Lung microvascular endothelial cell (primary cell): Measurements from ENCODE around the gene MAPK13. TPM values are rescaled to one million over a fixed set of nuclear protein-coding genes. Genes with fewer than 3 reads are reported as not detected.
"Not testable (repeated sequence)": the region's sequence is repeated elsewhere in the genome, so short reads cannot be mapped to it uniquely, and the experiment has no call there.

Source experiments
- DNase-seq, 2 donors: peaks; one replicate each; pipeline versions ENCODE4 v3.0.0 to v3.0.0-alpha.2; 2010; ENCODE audit warnings: low read depth in 2 of 2
- total RNA-seq: library from RNA; depleted of rRNA; stranded (reverse); fragments of >200 nt; gene quantifications from 2 replicates; pipeline ENCODE4 v1.2.1, GENCODE V29; 2014

The MAPK13 gene
- 3.2 and 4.1 TPM in 2 replicates for total RNA-seq

GRCh38 chr6:36129941-36130666 lies at the start of gene MAPK13:
MAPK13 (plus strand) TSS chr6:36130513; CDS start chr6:36130583, 70 bp downstream.
- DNase-seq = peak; percentile 35 to 65

GRCh38 chr6:36082318-36082717 lies 48.0 kb upstream of the MAPK13 start:
- DNase-seq = no peak

- DNase-seq = no peak
Observed at GRCh38 chr6:36083446-36083845, 46.9 kb upstream of the MAPK13 start.

GRCh38 chr6:36088204-36088603 lies 42.1 kb upstream of the MAPK13 start:
- DNase-seq = not testable (repeated sequence)

DNA sequence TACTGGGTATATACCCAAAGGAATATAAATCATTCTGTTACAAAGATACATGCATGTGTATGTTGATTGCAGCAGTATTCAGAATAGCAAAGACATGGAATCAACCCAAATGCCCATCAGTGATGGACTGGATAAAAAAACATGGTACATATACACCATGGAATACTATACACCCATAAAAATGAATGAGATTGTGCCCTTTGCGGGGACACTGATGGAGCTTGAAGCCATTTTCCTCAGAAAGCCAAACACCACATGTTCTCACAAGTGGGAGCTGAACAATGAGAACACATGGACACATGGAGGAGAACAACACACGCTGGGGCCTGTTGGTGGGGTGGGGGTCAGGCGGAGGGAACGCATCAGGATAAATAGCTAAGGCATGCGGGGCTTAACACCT lies 41.3 kb upstream of the MAPK13 start:
- DNase-seq = no peak

- DNase-seq = no peak
Observed at GRCh38 chr6:36094238-36094637, 36.1 kb upstream of the MAPK13 start.

DNA sequence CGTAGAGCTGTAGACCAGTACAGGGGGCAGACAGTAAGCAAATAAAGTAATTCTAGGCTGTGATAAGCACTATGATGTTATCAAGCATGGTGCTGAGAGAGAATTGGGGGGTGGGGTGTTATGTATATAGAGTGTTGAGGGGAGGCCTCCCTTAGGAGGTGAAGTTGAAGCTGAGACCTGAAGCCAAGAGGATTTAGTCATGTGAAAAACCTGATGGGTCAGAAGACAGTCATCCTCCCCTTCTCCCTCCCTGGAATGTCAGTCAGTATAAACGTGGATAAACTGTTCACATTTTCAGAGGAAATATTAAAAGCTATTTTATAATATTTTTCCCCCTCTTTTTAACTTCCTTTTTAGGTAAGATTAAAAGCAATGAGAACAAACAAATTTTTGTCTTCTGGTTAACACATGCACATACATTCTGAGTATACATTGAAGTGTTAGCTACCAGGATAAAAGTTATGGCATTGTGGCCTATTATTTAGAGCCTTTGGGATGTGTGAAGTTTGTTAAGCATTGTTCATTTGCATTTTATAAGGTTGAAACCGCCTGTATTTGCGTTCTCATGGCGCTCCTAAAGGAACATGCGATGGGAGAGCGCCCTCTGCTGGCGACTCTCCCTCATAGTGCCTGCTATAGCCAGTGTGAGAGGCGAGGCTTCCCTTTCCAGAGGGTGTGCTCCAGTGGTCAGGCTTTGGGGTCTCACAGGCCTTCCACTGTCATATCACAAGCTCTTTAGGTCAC lies 35.4 kb upstream of the MAPK13 start:
- peak; percentile 81 to 88 for DNase-seq

DNA sequence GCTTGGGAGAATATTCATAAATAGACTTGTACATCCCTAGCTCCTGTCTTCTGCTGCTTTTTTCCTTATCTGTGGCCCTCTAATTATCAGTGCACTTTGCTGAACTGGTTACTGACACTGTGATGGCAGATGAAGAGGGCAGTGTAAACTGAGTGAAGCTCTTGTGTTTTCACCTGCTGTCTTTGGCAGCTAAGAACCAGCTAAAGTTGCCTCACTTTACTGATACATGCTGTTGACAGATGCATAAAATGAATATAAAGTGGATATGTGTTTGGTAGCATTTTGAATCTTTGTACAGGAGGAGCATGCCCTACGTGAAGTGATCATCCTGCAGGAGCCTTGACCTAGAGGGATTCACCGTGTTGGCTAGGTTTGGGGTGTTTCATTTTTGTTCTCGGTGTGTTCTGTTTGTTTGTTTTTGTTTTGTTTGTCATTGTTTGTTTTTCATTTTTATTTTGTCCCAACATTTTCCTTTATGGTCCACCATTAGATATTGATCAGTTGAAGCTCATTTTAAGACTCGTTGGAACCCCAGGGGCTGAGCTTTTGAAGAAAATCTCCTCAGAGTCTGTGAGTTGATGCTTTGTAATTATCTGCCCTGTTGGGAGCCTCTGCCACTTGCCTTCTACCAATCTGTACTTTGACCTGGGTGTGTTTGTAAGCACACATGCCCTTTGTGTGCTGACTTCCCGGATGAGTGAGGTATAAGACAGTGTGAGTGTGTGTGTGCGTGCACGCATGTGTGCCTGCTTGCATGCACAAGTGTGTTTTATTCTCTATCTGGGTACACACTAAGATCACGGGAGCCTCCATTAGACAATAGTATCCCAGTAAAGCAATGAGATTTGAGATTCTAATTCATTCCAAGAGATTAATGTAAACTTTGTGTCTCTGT lies 34.6 kb upstream of the MAPK13 start:
- no peak for DNase-seq

- DNase-seq = no peak
Observed at GRCh38 chr6:36098253-36098919, 31.9 kb upstream of the MAPK13 start.

DNA sequence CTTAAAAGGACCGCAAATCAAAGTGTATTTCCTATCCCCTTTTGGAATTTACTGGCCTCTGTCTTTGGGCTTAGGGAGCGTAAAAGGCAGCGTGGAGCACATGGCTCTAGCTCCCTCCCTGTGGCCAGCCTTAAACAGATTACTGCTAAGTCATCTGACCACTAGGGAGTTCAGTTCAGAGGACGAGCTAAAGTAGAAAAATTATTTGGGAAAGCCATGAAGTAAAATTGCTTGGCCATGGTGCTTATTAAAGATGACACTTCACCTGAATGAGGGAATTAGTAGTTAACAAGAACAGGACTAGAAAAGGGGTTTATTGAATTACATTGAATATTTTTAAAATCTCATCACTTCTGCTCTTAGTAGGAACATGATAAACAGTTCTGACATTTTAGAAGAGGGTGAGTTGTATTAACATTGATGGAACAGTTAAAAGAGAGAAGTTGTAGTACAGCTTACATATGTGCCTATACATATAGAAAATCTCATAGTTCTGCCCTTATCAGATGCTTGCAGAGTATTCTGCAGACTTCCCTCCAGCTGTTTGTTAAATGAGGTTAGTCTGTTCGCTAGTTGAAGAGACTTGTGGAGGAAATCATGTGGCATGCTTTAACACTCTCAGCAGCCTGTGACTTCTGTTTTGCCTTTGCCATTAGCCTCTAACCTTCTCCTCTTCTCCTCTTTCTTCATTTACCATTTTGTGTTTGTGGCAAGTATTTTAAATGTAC lies 31.2 kb upstream of the MAPK13 start:
- no peak for DNase-seq

DNA sequence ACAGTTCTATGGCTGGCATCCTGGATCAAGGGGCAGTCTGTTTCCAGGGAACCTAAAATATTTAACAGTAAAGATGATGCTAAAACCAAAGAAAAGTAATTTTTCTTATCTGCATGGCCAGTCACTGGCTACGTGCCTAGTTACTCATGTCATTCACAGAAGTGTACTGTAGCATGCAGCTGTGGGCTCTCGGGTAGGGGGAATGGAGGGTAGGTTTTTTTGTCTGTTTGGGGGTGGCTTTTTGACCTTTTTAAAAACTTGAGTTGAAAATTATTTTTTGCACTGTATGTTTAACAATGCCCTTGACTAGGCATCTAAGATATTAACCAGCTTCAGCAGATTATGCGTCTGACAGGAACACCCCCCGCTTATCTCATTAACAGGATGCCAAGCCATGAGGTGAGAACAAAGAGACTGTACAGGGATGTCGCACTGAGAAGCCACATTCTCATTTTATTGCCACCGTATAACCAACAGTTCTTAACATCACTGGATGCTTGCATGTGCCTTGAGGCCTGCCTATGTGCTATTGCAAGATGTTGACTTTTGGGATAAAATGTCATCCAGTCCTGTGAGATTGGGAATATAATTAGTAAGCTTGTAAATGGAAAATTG lies 30.3 kb upstream of the MAPK13 start:
- peak; percentile 17 to 41 for DNase-seq

- DNase-seq = no peak
Observed at GRCh38 chr6:36101691-36102090, 28.6 kb upstream of the MAPK13 start.

DNA sequence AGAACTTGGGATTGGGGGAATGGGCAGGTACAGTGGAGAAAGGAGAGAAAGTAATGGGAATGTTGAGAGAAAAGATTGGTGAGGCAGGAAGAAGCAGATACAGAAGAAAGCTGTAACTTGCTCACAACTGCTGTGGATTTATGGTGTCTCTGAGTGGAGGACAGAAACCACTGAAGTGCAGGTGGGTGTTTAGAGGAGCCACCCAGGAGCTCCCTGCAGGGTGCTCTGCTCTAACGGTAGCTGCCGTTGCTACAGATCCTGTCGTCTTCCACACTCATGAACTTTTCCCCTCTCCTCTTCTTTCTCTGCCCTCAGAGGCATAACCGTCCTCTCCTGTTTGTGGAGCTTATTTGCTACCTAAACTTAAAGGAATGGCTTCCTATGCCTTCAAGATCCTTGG lies 27.5 kb upstream of the MAPK13 start:
- no peak for DNase-seq

DNA sequence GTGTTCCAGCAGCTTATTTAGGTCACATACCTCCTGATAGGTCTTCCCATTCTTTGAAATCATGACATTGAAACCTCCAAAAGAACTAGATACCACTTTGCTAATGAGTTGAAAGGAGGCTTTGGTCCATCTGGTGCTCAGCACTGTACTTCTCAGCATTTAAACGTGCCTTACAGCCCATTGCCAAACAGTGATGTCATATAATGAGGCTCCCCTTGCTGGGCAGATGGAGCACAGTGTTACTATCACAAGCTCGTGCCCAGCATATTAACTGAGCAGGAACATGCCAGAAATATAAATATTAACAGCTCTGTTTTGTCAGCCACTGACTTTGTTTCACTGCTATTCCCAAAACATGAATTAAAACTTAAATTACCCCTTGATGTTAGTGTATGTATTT lies 25.5 kb upstream of the MAPK13 start:
- no peak for DNase-seq

DNA sequence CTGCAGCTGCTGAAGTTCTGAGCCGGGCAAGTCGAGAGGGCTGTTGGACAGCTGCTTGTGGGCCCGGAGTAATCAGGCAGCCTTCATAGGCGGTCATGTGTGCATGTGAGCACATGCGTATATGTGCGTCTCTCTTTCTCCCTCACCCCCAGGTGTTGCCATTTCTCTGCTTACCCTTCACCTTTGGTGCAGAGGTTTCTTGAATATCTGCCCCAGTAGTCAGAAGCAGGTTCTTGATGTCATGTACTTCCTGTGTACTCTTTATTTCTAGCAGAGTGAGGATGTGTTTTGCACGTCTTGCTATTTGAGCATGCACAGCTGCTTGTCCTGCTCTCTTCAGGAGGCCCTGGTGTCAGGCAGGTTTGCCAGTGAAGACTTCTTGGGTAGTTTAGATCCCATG lies 21.2 kb upstream of the MAPK13 start:
- DNase-seq = no peak

DNA sequence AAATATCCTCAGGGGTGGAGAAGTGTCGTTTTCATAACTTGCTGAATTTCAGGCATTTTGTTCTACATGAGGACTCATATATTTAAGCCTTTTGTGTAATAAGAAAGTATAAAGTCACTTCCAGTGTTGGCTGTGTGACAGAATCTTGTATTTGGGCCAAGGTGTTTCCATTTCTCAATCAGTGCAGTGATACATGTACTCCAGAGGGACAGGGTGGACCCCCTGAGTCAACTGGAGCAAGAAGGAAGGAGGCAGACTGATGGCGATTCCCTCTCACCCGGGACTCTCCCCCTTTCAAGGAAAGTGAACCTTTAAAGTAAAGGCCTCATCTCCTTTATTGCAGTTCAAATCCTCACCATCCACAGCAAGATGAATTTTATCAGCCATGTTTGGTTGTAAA lies 20.3 kb upstream of the MAPK13 start:
- no peak for DNase-seq

- no peak for DNase-seq
Observed at GRCh38 chr6:36110863-36111262, 19.4 kb upstream of the MAPK13 start.

- no peak for DNase-seq
Observed at GRCh38 chr6:36111526-36111925, 18.8 kb upstream of the MAPK13 start.

GRCh38 chr6:36113049-36113448 lies 17.3 kb upstream of the MAPK13 start:
- no peak for DNase-seq

DNA sequence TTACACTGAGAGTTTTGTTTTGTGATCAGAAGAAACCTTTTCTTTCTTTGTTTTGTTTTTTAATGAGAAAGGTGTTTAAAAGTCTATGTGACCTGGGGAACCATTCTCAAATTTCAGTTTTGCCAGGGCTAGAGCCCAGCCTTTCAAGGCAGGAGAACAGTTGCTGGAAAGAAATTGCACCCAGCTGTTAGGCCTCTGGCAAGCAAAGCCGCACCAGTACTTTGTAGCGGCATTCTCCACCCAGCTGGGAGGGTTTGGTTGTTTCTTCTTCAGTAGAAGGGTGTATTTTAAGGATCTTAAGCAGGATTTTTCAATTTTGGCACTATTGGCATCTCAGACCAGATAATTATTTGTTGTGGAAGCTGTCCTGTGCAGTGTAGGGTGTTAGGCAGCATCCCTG lies 16.6 kb upstream of the MAPK13 start:
- no peak for DNase-seq
